ENCODE measurements around the gene ARL14EP.

The ARL14EP gene

GRCh38 chr11:30328681-30329080, 5.8 kb downstream of the ARL14EP start:
- DNase-seq: no peak

GRCh38 chr11:30329150-30329940, 6.4 kb downstream of the ARL14EP start:
- DNase-seq: no peak

DNA sequence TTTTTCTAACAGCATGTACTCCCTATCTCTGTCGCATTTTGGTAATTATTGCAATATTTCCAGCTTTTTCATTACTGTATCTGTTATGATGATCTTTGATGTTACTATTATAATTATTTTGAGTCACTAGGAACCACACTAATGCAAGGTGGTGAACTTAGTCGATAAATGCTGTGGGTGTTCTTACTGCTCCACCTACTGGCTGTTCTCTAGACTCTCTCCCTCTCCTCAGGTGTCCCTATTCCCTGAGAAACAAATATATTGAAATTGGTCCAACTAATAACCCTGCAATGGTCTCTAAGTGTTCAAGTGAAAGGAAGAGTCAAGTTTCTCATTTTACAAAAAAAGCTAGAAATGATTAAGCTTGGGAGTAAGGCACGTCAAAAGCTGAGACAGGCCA, 10.5 kb downstream of the ARL14EP start:
- peak in 1 of 3 experiments; percentile 31 for DNase-seq

- no peak for DNase-seq
Observed at GRCh38 chr11:30342736-30343166, 19.8 kb downstream of the ARL14EP start.

DNA sequence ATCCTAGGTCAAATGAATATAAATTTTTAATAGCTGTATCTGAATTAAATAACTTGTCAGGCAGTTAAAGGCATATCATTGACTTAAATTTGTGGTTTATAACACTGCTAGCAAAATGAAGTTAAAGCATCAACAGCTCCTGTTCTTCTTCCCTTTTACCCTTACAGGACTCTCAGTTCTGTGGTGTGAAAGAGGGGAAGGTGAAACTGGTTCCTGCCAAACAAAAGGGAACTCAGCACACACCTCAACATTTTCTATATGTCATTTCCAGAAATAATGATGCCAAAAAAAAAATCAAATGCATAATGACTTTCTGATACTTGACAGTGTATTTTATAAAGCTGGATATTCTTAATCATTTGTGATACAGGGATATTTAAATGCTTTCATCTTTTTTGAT, 21.2 kb downstream of the ARL14EP start:
- no peak for DNase-seq

- no peak for DNase-seq
Observed at GRCh38 chr11:30345644-30346043, 22.7 kb downstream of the ARL14EP start.

- peak; percentile 15 to 89 (median 82) for DNase-seq
Observed at GRCh38 chr11:30346068-30346688, 23.3 kb downstream of the ARL14EP start.

GRCh38 chr11:30348035-30348434, 25.1 kb downstream of the ARL14EP start:
- no peak for DNase-seq

- DNase-seq: no peak
Observed at GRCh38 chr11:30349885-30350284, 27.0 kb downstream of the ARL14EP start.

DNA sequence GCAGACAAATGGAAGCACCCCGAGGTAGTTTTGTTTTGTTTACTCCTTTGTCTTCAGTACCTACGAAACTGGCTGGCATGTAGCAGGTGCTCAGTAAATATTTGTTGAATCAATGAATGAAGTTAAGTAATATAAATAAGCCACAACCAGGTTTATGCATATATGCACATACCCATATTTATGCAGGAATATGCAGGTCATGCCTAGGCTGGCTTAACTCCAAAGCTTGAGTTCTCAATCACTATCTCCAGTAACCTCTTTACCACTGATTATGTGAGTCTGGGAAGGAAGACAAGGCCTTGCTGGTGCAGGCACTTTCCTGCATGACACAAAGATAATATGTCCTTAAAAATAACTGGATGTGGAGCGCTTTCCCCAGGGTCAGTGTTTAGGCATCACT, 27.5 kb downstream of the ARL14EP start:
- DNase-seq: peak in 1 of 3 experiments; percentile 85

- peak in 1 of 3 experiments; percentile 93 for DNase-seq
Observed at GRCh38 chr11:30351061-30351460, 28.2 kb downstream of the ARL14EP start.

DNA sequence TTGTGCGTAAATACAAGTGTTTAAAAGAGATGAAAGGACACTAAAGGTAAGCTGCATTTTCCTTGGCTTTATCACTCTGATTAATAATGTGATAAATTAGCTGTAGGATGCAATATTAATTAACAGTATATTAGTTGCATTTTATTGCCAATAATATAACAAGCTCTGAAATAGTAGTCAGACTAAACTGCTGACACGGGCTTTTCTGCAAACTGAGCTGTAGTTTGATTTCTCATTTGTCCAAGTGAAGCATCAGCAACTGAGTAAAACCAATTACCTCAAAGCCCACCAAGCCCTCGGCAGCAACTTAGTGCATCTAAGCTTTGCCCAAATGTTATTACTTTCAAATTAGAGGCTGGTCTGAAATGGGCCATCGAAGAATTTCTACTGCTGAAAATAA, 33.5 kb downstream of the ARL14EP start:
- DNase-seq: no peak

DNA sequence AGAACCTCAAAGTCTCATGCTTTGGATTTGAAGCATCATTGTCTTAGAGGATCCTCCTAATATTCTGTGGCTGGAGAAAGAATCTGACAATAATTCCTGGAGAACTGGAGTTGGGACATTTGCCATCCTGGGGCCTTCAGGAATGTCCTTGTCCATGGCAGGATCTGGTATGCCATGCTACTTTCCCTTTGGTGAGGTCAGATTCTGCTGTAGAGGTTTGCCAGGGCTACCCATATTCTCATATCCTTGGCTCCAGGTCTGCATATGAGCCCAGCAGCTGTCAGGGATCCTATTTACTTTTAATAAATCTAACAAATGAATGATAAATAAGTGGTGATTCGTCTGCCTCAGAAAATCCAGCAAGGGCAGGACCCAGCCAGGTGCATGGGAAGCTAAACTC, 35.0 kb downstream of the ARL14EP start:
- DNase-seq: no peak

DNA sequence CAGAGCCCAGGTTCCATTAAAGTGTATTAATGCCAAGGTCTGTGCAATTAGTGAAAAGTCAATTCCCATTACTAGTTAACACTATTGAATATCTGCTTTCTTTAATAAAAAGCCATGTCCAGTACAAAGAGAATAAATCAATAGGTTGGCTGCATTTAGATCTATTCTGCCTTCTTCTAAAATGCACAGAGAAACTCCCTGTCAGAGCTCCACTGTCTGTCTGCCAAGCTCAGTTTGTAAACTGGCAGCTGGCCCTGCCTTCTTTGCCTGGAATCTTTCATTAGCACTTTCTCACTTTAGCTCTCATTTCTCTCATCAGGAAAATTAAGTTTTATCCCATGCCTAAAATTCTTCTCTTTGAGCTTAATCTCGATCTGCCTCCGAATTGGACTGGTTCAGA, 35.6 kb downstream of the ARL14EP start:
- DNase-seq: no peak

DNA sequence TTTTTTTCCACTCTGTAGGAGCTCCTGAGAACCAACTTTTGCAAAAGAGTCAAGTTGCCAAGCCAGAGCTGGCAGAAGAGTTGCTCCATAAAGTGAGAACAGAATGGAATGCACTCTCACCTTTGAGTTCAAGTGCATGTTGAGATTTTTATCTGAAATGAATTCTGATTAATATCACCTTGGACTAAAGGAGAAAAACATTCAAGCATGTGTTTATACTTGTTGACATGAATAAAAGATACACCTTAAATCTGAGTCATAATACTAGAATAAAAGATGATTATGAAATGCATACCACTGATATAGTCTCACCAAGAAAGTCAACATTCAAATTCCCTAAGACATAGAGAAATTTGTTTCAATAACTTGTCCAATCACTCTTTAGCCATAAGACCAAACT, 37.8 kb downstream of the ARL14EP start:
- no peak for DNase-seq

DNA sequence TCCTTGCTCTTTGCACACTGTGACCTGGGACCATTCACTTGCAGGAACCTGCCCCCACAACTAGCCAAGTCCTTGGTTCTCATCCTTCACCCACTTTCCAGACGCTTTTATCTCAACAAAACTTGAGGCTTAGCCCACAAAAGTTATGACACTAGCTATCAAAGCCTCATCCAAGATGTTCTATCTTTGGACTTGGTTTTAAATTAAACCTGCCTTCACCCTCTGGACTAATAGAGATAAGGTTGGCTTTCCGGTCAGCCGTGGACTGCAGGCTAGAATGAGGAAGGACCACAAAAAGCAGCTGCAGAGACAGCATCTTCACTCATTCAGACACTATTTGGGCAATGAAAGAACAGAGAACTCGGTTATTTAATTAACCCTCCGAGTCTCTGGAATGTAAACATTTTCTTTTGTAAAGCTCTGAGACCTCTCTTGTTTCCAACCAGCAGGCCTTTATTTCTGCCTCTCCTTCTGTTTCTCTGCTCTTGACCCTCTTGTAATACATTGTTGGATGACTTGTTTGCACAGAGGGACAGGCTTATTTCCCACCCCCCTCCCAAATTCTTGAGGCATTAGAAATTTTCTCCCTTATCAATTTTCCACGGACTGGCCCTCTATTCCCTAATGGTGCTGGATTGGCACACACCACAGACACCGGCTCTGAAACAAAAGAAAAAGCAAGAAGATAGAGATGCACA, 41.4 kb downstream of the ARL14EP start:
- DNase-seq: peak in 1 of 3 experiments; percentile 30

DNA sequence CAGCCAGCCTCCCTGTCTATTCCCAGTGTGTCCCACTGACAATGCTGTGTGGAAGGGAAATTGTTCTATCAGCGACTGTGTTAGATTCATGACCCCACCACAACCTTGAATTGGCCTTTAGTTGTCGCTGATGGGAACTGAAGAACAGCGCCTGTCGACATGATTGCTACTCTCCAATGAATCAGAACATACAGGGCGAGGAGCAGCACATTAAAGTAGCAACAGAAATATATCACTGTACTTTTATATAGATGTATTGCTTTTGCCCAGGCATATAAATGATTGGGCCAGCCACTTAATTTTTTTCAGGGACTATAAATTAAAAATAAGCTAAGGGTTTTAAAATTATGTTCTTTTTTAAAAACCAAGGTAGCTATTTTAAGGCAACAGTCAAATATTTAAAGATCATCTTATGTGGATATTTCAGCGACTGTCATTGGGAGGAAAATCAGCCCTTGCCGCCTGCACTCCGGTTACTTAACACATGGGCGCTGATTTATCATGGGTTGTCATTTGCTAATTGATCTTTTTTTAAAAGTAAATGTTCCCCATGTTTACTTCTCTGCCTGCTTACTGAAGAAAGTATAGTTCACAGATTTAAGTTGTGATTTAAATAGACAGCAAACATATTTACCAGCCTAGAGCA, 42.1 kb downstream of the ARL14EP start:
- peak in 1 of 3 experiments; percentile 30 for DNase-seq

DNA sequence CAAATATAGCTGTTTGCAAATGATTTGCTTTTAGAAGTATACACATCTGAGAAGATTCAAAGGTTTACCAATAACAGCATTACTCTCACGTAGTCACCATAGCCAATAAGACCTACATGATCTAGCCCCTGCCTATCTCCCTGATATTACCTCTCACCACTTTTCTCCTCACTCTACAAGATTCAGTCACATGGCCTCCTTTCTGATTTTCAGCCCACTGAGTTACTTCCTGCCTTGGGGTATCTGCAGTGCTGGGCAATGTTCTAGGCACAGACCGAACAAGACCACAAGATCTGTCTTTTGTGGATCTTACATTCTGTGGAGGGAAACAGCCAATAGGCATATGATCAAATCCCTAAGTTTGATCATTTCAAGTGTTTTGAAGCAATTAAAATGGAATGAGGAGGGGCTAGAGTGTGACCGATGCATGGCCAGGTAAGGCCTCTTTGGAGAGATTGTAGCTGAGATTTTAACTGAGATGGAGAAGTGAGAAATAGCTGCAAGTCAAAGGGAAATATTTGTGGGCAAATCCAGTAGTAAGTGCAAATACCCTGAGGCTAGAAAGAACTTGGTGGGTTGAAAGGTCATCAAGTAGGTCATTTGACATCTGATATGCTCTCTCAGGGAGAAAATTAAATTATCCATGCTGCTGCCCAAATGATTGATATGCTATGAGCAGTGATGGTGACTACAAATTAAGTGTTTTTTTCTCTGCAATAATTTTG, 43.1 kb downstream of the ARL14EP start:
- peak in 1 of 3 experiments; percentile 5 for DNase-seq

GRCh38 chr11:30368394-30368793, 45.5 kb downstream of the ARL14EP start:
- DNase-seq: no peak

GRCh38 chr11:30370164-30370563, 47.3 kb downstream of the ARL14EP start:
- no peak for DNase-seq

DNA sequence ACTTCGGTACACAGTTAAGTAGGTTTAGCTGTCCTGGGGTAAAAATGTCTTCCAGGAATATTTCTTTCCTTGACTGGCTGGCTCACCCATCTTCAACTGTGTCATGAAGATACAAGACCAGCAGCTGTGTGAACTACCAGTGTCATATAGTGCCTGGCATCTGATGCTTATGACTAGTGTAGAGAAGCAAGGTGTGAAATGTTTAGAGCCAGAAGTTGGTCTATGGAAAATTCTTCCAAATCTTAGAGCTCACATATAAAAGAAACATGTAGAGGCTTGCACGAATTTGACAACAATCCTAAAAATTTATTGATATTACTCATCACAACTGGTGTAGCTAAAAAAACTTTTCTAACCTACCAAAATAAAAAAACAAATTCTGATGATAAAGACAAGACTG, 54.4 kb downstream of the ARL14EP start:
- DNase-seq: no peak

DNA sequence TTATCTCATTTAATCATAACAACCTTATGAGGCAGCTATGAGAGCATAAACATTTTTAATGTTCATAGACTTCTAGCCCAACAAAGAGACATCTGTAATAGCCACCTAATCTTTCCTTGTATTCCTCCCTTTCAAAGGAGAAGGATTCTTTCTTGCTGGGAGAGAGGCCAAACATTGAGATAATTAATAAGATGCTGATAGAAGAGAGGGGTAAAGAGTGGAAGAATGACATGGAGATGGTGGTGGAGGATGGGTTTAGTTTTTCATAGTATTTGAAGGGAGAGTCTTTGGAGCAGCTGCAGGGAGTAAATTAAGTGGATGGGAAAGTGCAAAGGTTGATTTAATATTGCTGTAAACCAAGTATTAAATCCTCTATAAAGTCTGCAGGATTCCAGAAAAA, 57.9 kb downstream of the ARL14EP start:
- DNase-seq: no peak

GRCh38 chr11:30381879-30382278, 59.0 kb downstream of the ARL14EP start:
- DNase-seq: no peak

Measured in NCI-H1417 (cell line).